Naive thymus-derived CD4-positive, alpha-beta T cell (primary cell): ENCODE data around the gene LPGAT1. TPM values are rescaled to one million over a fixed set of nuclear protein-coding genes. Genes with fewer than 3 reads are reported as not detected.

ENCODE experiments used
- ATAC-seq: fragments of 150-1000 bp; cut with Tn5 transposase; 2 replicates; pipeline ENCODE4 v1.10.0; 2021; ENCODE audit warnings: mild to moderate bottlenecking, moderate library complexity
- CTCF ChIA-PET: fragments of 350-600 bp; sonication (Branson Sonifier 250); formaldehyde crosslinking; loops from one replicate; lab custom pipeline; 2021; ENCODE audit warnings: antibody characterized with exemption; lab: Charles Lee
- POLR2A ChIA-PET: fragments of 350-600 bp; sonication (Branson Sonifier 250); formaldehyde crosslinking; loops from one replicate; lab custom pipeline; 2021; ENCODE audit warnings: antibody characterized with exemption, inconsistent platforms; lab: Charles Lee
- DNase-seq, 9 donors: peaks; one replicate each; pipeline versions ENCODE4 v3.0.0 to v3.0.0-alpha.2; 2020 to 2022; ENCODE audit warnings: mixed read lengths in 1 of 9
- H3K27ac ChIP-seq: one replicate; pipeline ENCODE4 v1.7.0; 2013; ENCODE audit warnings: mild to moderate bottlenecking, low read depth, low read length, moderate library complexity
- H3K27me3 ChIP-seq, 2 donors: one replicate each; pipeline ENCODE4 v1.7.0; 2013; ENCODE audit warnings: low read length in 2 of 2, mild to moderate bottlenecking in 2 of 2, moderate library complexity in 2 of 2; ENCODE audit not compliant: control insufficient read depth in 2 of 2, insufficient read depth in 2 of 2
- H3K36me3 ChIP-seq, 3 experiments: 1 replicate in 2 of 3; 2 replicates in 1 of 3; pipeline ENCODE4 v1.7.0; 2013; ENCODE audit warnings: low read length in 3 of 3, mild to moderate bottlenecking in 3 of 3, moderate library complexity in 1 of 3; ENCODE audit not compliant: insufficient read depth in 3 of 3, control insufficient read depth in 2 of 3
- H3K4me1 ChIP-seq, 2 donors: one replicate each; pipeline ENCODE4 v1.7.0; 2013; ENCODE audit warnings: low read length in 2 of 2, mild to moderate bottlenecking in 2 of 2, moderate library complexity in 1 of 2; ENCODE audit not compliant: control insufficient read depth in 2 of 2, insufficient read depth in 2 of 2
- H3K4me3 ChIP-seq: 2 replicates; pipeline ENCODE4 v1.7.0; 2013; ENCODE audit warnings: mild to moderate bottlenecking, low read length
- H3K9me3 ChIP-seq, 3 experiments: 1 replicate in 2 of 3; 2 replicates in 1 of 3; pipeline ENCODE4 v1.7.0; 2013; ENCODE audit warnings: low read length in 3 of 3; ENCODE audit not compliant: control insufficient read depth in 2 of 3
- H3K27ac Mint-ChIP-seq, 9 donors: one replicate each; pipeline ENCODE4 v1.8.0; 2020 to 2022; ENCODE audit warnings: mixed read lengths in 9 of 9, mild to moderate bottlenecking in 8 of 9, moderate library complexity in 5 of 9, inconsistent platforms in 2 of 9
- H3K27me3 Mint-ChIP-seq, 5 donors: one replicate each; pipeline ENCODE4 v1.8.0; 2021 to 2022; ENCODE audit warnings: mixed read lengths in 5 of 5, mild to moderate bottlenecking in 1 of 5
- H3K36me3 Mint-ChIP-seq, 5 donors: one replicate each; pipeline ENCODE4 v1.8.0; 2020 to 2022; ENCODE audit warnings: mixed read lengths in 5 of 5, mild to moderate bottlenecking in 3 of 5, inconsistent platforms in 1 of 5
- H3K4me1 Mint-ChIP-seq, 7 donors: one replicate each; pipeline ENCODE4 v1.8.0; 2020 to 2022; ENCODE audit warnings: mixed read lengths in 7 of 7, mild to moderate bottlenecking in 3 of 7, inconsistent platforms in 1 of 7
- H3K4me3 Mint-ChIP-seq, 10 donors: one replicate each; pipeline ENCODE4 v1.8.0; 2020 to 2022; ENCODE audit warnings: mild to moderate bottlenecking in 10 of 10, mixed read lengths in 10 of 10, moderate library complexity in 6 of 10, inconsistent platforms in 2 of 10
- H3K9me3 Mint-ChIP-seq, 11 donors: one replicate each; pipeline ENCODE4 v1.8.0; 2020 to 2022; ENCODE audit warnings: mixed read lengths in 11 of 11, mild to moderate bottlenecking in 4 of 11, inconsistent platforms in 1 of 11, moderate library complexity in 1 of 11
- intact Hi-C, 2 donors: fragments of 100-400 bp; cut with micrococcal nuclease; formaldehyde crosslinking; loops; one replicate each; pipeline ENCODE4 v1.15.1; 2023
- polyA plus RNA-seq, 2 donors: library from polyadenylated mRNA; unstranded; fragments of 300-500 nt; fragmentation: Illumina TruSeq; gene quantifications; one replicate each; pipeline ENCODE4 v1.2.3, GENCODE V29; 2021
- total RNA-seq, 6 experiments: library from RNA in 5 of 6; stranded (reverse) in 5 of 6; gene quantifications; 1 replicate in 5 of 6; 2 replicates in 1 of 6; pipeline ENCODE4 v1.2.3 and lab custom pipeline; 2021 to 2026

The LPGAT1 gene
- total and polyA plus RNA-seq, 7 experiments from 2014 or later, result 6.3 to 76.1 (median 13.6) TPM

DNA sequence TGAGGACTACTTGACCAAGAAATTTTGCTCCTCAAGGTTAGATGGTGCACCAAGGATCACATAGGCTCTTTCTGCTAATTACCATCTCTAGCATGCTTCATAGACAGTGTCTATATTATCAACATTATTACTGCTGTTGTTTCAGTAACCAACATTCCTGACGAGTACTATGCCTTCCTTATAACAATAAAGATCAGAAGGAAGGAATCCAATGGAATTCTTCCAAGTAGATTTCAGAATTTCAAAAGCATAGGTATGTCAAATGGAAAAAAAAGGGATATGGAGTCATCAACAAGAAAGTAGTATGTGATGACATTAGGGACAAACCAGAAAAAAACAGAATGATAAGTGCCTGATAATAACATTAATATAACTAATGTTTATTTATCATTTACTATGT is 39.6 kb upstream of the LPGAT1 start:
- H3K4me3 ChIP-seq, result no peak overlapping the region
- H3K4me1 ChIP-seq, result no peaks in the 10 kb centered on the region
- ChIA-PET POLR2A (no interaction called here), CTCF (no interaction called here)
- Mint-ChIP-seq H3K4me1 (no peaks in the 10 kb centered on the region), H3K36me3 (peaks cover 4 to 15% (median 9%) of the 10 kb centered on the region in 5 donors), H3K4me3 (no peak overlapping the region), H3K27ac (no peak overlapping the region), H3K9me3 (peaks cover 0 to 27% (median 13%) of the 10 kb centered on the region in 11 donors), H3K27me3 (peaks cover 0 to 56% (median 16%) of the 10 kb centered on the region in 5 donors)
- no peaks in the 10 kb centered on the region for H3K27me3 ChIP-seq
- no peaks in the 10 kb centered on the region for H3K36me3 ChIP-seq
- no peaks in the 10 kb centered on the region for H3K9me3 ChIP-seq
- no peak for ATAC-seq
- intact Hi-C loops, result no loop called here
- H3K27ac ChIP-seq, result no peak overlapping the region
- DNase-seq, result no peak

DNA sequence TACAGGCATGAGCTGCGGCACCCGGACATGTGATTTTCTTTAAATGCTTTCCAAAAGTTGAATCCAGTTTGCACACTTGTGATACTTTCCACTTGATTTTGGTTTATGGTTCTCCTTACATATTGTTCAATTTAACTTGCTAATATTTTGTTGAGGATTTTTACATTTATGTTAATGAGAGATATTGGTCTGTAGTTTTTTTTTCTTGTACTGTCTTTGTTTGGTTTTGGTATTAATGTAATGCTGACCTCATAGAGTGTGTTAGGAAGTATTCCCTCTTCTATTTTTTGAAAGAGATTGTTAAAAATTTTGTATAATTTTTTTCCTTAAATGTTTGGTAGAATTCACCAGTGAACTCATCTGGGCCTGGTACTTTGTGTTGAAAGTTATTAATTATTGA is 34.6 kb upstream of the LPGAT1 start:
- Histone ChIP-seq H3K27ac (no peak overlapping the region), H3K9me3 (no peaks in the 10 kb centered on the region), H3K27me3 (no peaks in the 10 kb centered on the region), H3K4me3 (no peak overlapping the region), H3K4me1 (no peaks in the 10 kb centered on the region), H3K36me3 (no peaks in the 10 kb centered on the region)
- Mint-ChIP-seq H3K27ac (no peak overlapping the region), H3K27me3 (peaks cover 0 to 64% (median 3%) of the 10 kb centered on the region in 5 donors), H3K4me3 (no peak overlapping the region), H3K4me1 (peaks cover 0 to 10% (median 7%) of the 10 kb centered on the region in 7 donors), H3K36me3 (peaks cover 4 to 15% (median 8%) of the 10 kb centered on the region in 5 donors), H3K9me3 (peaks cover 0 to 42% (median 18%) of the 10 kb centered on the region in 11 donors)
- DNase-seq (no peak), ATAC-seq (no peak)
- POLR2A ChIA-PET, result no interaction called here
- intact Hi-C loops, result no loop called here
- CTCF ChIA-PET, result no interaction called here

DNA sequence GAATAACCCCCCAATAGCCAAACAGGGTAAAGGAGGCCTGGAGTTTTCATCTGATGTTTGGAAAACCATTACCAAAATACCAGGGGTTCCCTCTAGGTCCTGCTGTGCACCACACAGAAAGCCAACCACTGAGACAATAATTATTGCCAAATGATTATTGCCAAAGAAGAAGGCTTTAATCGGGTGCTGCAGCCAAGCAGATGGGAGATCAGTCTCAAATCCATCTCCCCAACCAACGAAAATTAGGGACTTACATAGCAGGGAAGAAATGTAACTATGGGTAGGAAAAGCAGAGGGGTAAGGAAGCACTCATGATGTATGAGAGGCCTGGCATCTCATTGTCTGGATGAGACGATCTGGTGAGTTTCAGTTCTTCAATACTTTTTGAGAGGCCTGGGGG is 28.8 kb upstream of the LPGAT1 start:
- CTCF ChIA-PET, result no interaction called here
- intact Hi-C loops, result no loop called here
- peaks cover 0 to 6% (median 0%) of the 10 kb centered on the region in 3 experiments for H3K9me3 ChIP-seq
- H3K4me3 ChIP-seq, result no peak overlapping the region
- Mint-ChIP-seq H3K27ac (no peak overlapping the region), H3K27me3 (peaks cover 0 to 28% (median 3%) of the 10 kb centered on the region in 5 donors), H3K4me1 (peaks cover 0 to 10% (median 7%) of the 10 kb centered on the region in 7 donors), H3K9me3 (peaks cover 0 to 30% (median 12%) of the 10 kb centered on the region in 11 donors), H3K36me3 (peaks cover 0 to 9% (median 4%) of the 10 kb centered on the region in 5 donors), H3K4me3 (no peak overlapping the region)
- POLR2A ChIA-PET, result no interaction called here
- no peaks in the 10 kb centered on the region for H3K4me1 ChIP-seq
- no peak for ATAC-seq
- no peaks in the 10 kb centered on the region for H3K36me3 ChIP-seq
- DNase-seq, result no peak
- H3K27ac ChIP-seq, result no peak overlapping the region
- no peaks in the 10 kb centered on the region for H3K27me3 ChIP-seq

DNA sequence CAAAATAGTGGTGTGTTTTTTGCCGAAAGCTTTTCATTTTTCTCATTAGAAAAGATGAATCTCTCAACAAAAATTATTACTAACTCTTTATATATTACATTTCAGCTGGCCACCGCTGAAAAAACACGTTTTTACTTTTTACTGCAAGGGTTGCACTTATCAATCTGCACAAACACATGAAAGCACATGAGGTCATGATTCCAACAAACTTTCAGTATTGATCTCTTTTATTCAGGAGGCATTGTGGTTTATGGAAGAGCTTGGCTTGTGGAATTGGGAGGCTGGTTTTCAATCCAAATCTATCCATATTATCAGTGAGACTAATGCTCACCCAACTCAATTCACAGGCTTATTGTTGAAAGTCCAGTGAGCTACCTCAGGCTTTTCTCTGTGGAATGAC is 20.6 kb upstream of the LPGAT1 start:
- ATAC-seq, result no peak
- Histone ChIP-seq H3K4me3 (no peak overlapping the region), H3K9me3 (no peaks in the 10 kb centered on the region), H3K4me1 (no peaks in the 10 kb centered on the region), H3K27me3 (no peaks in the 10 kb centered on the region), H3K36me3 (no peaks in the 10 kb centered on the region), H3K27ac (no peak overlapping the region)
- DNase-seq, result no peak
- peaks cover 0 to 22% (median 3%) of the 10 kb centered on the region in 5 donors for H3K27me3 Mint-ChIP-seq
- intact Hi-C loops, result no loop called here
- H3K36me3 Mint-ChIP-seq, result peaks cover 0 to 3% (median 2%) of the 10 kb centered on the region in 5 donors
- peaks cover 0 to 9% (median 2%) of the 10 kb centered on the region in 11 donors for H3K9me3 Mint-ChIP-seq
- ChIA-PET POLR2A (no interaction called here), CTCF (no interaction called here)
- H3K4me1 Mint-ChIP-seq, result peaks cover 0 to 3% (median 0%) of the 10 kb centered on the region in 7 donors
- H3K27ac Mint-ChIP-seq, result no peak overlapping the region
- H3K4me3 Mint-ChIP-seq, result no peak overlapping the region

DNA sequence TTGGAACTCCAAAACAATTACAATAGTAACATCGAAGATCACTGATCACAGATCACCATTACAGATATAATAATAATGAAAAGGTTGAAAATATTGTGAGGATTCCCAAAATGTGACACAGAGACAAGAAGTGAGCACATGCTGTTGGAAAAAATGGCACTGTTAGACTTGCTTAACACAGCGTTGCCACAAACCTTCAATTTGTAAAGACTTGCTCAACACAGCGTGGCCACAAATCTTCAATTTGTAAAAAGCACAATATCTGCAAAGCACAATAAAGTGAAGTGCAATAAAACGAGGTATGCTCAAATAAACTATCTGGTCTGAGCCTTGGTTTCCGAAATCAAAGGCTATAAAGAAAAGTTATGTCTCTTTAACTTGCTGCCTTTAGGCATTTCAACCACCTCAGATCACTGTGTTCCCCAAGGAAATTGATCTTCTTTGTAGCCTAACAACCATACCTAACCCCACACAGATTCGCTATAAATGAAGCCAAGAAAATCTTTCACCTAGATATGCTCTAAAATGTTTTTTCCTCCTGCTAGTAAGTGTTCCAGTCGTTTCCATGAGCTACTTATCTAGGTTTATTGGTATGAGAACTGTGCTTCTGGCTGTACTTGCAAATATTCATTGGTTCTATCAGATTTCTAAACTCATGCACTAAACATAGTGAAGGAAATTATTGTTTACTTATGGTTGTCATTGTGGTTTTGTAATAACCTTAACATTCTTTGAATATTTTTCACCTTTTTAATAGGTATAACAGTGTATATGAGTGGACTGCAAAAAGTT is 13.1 kb upstream of the LPGAT1 start:
- POLR2A ChIA-PET, result no interaction called here
- Histone ChIP-seq H3K4me1 (peaks cover 8 to 11% of the 10 kb centered on the region in 2 donors), H3K36me3 (no peaks in the 10 kb centered on the region), H3K27me3 (no peaks in the 10 kb centered on the region), H3K9me3 (no peaks in the 10 kb centered on the region), H3K4me3 (no peak overlapping the region), H3K27ac (no peak overlapping the region)
- no peak for ATAC-seq
- Mint-ChIP-seq H3K4me3 (peak overlapping the region in 6 of 10 donors; percentile 26 to 74 (median 58)), H3K4me1 (peaks cover 15 to 36% (median 24%) of the 10 kb centered on the region in 7 donors), H3K27ac (peak overlapping the region in 8 of 9 donors; percentile 64 to 93 (median 82)), H3K9me3 (peaks cover 0 to 22% (median 0%) of the 10 kb centered on the region in 11 donors), H3K36me3 (peaks cover 0 to 33% (median 2%) of the 10 kb centered on the region in 5 donors), H3K27me3 (peaks cover 0 to 4% (median 0%) of the 10 kb centered on the region in 5 donors)
- no peak for DNase-seq
- CTCF ChIA-PET, result interaction anchor here (0.9 kb wide), 1 partner anchor 163 kb away, joined by 3 read pairs; no protein-coding TSS in a partner anchor
- intact Hi-C loops, result loop anchor here (1.0 kb wide), 1 partner anchor 10 kb away; no protein-coding TSS in a partner anchor

DNA sequence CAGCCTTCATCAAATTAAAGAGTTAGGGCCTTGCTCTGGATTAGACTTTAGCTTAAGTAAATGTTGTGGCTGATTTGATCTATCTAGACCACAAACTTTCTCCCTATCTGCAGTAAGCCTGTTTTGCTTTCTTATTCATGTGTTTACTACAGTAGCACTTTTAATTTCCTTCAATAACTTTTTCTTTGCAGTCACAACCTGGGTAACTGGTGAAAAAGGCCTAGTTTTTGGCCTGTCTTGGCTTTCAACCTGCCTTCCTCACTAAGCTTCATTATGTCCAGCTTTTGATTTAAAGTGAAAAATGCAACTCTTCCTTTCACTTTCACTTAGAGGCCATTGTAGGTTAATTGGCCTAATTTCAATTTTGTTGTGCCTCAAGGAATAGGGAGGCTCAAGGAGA is 12.5 kb upstream of the LPGAT1 start:
- Histone ChIP-seq H3K36me3 (no peaks in the 10 kb centered on the region), H3K9me3 (no peaks in the 10 kb centered on the region), H3K4me1 (peaks cover 8 to 11% of the 10 kb centered on the region in 2 donors), H3K4me3 (no peak overlapping the region), H3K27me3 (no peaks in the 10 kb centered on the region), H3K27ac (peak overlapping the region; percentile 36)
- Mint-ChIP-seq H3K27ac (peak overlapping the region; percentile 64 to 93 (median 81)), H3K4me1 (peaks cover 15 to 36% (median 24%) of the 10 kb centered on the region in 7 donors), H3K9me3 (peaks cover 0 to 20% (median 0%) of the 10 kb centered on the region in 11 donors), H3K36me3 (peaks cover 0 to 32% (median 0%) of the 10 kb centered on the region in 5 donors), H3K4me3 (peak overlapping the region in 9 of 10 donors; percentile 26 to 74 (median 61)), H3K27me3 (peaks cover 0 to 5% (median 0%) of the 10 kb centered on the region in 5 donors)
- ChIA-PET POLR2A (interaction anchor here (0.7 to 0.9 kb wide), 2 partner anchors 9 to 441 kb away, joined by 3 read pairs; no protein-coding TSS in a partner anchor), CTCF (interaction anchor here (0.8 to 1.3 kb wide), 3 partner anchors 9 to 162 kb away, joined by 3 to 6 read pairs (median 3); no protein-coding TSS in a partner anchor)
- DNase-seq (peak in 2 of 9 donors; percentile 9 to 11), ATAC-seq (peak; percentile 29)
- intact Hi-C loops, result loop anchor here (1.0 kb wide), 1 partner anchor 10 kb away; no protein-coding TSS in a partner anchor
